NCI-H2107 treated with DMSO at 0.1 percent for 48 hours (cell line): ENCODE data around the gene ALDH4A1.
"Not testable (repeated sequence)": the region's sequence is repeated elsewhere in the genome, so short reads cannot be mapped to it uniquely, and the experiment has no call there.

Source experiments
- DNase-seq: peaks from one replicate; lab custom pipeline; 2025; ENCODE audit not compliant: unreplicated experiment; lab: John Stamatoyannopoulos, UW

ALDH4A1 gene

DNA sequence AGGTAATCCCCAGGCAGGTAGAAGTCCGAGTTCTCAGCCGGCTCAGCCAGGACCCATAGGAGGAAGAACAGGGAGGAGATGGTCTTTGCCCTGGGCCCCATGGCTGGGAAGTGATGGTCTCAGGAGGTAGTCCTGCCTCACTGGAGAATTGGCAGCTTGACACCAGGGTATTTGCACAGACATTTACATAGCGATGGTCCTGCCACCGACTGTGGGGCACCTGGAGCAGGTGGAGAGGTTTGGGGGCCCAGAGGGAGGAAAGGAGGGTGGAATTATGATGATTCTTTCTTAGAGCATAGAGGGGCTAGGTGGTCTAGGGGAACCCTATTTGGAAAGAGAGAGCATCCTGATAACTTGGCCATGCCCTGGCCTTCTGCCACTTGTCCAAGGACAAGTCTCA lies 42.8 kb downstream of the ALDH4A1 start, which contains the start of gene TAS1R2:
Gene TAS1R2, minus strand, starts transcription at position 101 of the 400 bp plus-strand sequence. Its CDS starts 0 bp downstream, at position 101.
- no peak for DNase-seq

DNA sequence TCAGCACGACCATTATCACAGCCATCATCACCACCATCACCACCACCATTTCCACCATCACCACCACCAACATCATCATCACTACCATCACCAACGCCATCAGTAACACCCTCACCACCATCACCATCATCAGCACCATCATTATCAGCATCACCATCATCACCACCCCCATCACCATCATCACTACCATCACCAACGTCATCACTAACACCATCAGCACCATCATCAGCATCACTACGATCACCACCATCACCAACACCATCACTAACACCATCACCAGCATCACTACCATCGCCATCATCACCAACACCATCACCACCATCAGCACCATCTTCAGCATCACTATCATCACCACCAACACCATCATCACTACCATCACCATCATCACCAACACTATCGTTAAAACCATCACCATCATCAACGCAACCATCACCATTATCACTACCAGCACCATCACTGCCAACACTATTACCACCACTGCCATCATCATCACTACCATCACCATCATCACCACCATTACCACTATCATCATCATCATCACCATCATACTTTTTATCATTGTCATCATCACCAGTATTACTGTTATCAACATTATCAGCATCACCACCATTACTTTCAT lies 44.2 kb downstream of the ALDH4A1 start:
- no peak for DNase-seq

DNA sequence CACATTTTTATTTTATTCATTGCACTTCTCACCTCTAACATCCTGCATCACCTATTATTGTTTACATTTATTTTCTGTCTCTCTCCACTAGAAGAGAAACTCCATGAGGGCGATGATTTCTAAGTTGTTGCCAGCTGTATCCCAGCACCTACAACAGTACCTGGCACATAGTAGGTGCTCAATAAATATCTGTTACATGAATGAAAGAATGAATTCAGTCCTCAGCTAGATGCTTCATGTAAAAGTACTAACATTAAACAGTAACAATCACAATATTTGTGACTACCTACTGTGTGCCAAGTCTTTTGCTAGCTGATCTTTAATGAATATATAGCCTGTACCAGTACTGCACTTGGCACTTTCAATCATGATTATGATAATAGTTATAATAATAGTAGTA lies 45.9 kb downstream of the ALDH4A1 start:
- DNase-seq: no peak

DNA sequence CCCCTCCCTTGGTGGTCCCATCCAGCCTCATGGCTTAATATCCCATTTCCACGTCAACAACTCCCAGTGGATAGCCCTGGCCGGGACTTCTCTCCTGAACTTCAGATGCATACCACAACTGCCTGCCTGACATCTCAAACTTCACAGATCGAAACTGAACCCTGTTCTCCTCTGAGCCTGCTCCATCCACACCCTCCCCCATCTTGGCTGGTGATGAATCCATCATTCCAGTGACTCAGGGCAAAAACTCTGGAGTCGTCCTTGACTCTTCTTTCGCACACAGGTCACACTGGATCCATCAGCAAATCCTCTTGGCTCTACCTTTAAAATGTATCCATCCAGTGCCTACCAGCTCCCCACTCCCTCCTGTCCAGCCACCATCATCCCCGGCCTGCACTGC lies 46.8 kb downstream of the ALDH4A1 start:
- DNase-seq: no peak

DNA sequence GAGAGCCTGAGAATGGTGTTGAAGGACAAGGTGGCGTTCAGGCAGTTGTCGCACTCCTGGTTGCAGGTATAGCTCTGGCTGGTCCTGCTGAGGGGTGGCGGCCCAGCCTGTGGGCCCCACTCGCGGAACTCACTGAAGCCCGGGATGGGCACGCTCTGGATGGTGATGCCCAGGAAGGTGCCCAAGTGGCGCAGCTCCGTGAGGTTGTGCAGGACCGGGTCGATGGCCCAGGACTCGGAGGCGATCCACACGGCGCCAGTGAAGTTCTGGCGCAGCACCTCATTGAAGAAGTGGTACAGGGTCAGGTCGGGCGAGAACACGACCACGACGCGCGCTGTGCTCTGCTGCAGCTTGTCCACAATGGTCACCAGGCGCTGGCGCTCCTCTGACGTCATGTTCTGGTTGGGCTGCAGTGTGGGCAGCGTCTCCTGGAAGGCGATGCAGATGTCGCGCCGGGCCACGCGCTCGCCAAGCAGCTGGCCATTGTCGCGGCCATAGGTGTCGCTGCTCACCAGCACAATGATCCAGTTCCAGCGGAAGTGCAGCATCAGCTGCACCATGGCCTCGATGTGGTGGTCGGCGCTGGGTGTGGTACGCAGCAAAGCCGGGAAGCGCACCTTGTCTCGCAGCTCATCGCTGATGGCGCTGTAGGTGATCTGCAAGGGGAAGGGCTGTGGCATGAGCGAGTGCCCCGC lies 47.9 kb downstream of the ALDH4A1 start:
- DNase-seq: no peak

DNA sequence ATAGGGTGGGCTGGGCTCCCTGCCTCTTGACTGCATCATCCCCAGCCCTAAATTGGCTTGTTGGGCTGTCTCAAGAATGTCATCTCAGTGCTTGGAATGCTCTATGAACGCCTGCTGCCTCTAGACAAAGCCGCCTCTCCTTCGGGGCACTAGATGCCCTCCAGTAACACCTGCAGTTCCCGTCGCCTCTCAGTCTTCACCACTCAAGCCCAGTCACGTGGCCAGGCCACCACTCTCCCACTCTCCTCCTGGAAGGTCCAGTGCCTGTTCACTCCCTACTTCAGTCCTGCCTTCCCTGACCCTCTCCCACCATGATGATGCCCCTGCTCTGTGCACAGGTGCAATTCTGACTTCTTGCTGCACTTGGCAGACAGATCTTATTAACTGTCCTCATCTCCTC lies 49.9 kb downstream of the ALDH4A1 start:
- no peak for DNase-seq

DNA sequence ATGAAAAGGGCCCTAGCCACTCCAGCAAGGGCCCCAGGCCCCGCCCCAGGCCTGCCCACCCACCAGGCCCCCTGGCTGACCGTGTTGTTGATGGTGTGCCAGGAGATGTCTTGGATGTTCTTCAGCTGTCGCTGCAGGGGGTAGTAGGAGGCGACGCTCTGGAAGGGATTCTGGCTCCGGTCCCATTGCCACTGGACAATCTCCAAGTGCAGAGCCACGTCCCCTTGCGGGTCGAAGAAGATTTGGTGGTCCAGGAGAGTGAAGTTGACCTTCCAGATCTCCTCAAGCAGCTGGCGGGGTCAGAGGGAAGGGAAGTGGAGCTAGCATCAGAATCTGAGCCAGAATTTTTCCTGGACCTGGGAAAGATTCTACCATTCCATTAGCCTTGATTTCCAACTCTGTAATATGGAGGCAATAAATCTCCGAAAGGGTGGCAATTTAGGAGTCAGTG lies 53.1 kb downstream of the ALDH4A1 start:
- DNase-seq: no peak

DNA sequence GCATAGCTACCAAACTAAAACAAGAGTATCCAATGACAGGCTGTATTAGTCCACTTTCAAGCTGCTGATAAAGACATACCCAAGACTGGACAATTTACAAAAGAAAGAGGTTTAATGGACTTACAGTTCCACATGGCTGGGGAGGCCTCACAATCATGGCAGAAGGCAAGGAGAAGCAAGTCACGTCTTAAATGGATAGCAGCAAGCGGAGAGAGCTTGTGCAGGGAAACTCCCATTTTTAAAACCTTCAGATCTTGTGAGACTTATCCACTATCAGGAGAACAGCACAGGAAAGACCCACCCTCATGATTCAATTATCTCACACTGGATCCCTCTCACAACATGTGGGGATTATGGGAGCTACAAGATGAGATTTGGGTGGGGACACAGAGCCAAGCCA lies 54.6 kb downstream of the ALDH4A1 start:
- DNase-seq: not testable (repeated sequence)

DNA sequence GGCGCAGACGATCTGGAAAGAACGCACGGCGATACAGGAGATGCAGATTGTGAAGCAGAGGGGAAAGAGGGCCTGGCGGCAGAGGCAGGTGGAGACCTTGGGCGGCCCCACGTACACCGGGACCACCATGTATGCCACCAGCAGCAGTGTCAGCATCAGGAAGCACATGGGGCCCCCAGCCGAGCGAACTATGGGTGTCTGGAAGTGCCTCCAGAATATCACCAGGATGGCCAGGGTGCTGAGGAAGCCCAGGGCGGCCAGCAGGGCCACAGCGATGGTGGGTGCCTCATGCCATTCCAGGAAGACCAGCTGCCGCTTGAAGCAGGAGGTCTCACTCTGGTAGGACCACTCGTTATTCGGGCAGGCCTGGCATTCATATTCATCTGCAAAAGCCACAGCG lies 62.2 kb downstream of the ALDH4A1 start:
- no peak for DNase-seq

DNA sequence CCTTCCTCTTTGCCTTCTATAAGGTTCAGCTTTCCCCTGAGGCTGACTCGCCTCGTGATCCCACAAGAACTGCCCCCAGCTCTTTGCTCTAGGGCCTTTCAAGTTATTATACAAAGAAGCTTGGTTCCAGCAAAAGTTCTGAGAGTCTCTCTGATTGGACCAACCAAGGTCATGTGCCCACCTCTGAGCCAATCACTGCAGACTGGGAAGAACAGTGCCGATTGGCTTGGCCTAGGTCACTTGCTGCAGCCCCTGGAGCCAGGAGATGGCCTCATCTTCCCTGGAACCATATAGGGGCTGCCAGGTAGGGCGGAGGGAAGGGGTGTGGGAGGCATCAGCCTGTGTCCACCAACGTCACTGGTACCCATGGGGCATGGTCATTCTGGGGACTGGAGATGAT lies 65.7 kb downstream of the ALDH4A1 start:
- DNase-seq: no peak

DNA sequence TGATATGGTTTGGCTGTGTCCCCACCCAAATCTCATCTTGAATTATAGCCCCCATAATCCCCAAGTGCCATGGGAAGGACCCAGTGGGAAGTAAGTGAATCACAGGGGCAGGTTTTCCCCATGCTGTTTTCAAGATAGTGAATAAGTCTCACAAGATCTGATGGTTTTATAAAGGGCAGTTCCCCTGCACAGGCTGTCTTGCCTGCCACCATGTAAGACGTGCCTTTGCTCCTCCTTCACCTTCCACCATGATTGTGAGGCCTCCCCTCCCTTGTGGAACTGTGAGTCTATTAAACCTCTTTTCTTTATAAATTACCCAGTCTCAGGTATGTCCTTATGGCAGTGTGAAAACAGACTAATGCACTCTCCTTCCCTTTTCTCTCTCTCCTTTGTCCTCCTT lies 70.0 kb downstream of the ALDH4A1 start:
- not testable (repeated sequence) for DNase-seq

DNA sequence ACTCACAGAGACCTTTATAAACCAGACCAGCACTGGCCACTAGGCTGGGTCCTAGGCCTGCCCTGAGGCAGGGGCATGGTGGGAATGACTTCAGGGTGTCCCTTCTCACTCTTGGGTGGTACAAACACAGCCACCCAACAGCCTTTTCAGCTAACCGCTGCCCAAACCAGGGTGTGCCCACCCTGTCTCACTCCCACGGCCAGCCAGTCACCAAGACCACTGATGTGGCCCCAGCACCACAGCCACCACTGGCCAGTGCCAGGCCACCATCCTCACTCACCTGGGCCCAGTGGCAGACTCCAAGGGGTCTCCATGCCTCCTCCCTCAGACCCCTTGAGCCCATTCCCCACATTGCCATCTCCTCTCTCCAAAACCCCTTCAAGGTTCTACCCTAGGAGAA lies 70.7 kb downstream of the ALDH4A1 start:
- no peak for DNase-seq

DNA sequence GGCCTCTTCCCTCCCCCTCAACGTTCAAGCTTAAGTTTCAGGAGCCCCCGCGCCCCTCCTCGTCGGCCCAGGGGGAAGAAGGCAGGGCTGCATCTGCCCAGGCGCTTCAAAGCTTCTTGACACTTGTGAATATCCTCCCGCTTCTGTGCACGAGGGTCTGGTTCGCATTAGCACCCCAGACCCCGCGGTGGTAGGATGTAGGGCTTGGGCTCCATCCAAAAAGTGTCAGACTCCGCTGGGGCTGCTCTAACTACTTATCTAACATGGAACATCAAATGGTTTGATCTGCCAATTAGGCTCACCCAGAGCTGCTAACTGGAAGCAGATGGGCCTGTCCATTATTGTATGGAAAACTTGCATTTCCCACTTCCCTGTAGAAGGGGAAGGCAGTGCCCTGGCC lies 71.8 kb downstream of the ALDH4A1 start:
- no peak for DNase-seq

DNA sequence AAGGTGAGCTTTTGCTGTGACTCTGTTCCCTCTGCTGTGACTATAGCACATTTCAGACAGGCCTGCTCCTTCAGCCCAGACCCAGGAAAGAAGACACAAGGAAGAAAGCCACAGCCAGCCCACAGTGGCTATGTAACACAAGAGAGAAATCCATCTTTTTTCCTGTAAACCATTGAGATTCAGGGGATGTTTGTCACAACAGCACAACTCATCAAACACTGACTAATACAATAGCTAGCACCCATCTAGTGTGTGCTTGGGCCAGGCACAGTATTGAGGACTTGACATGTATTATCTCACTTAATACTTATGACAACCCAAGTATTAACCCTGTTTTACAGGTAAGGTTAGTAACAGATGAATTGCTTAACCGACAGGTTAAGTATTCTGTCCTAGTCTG lies 72.7 kb downstream of the ALDH4A1 start:
- no peak for DNase-seq

DNA sequence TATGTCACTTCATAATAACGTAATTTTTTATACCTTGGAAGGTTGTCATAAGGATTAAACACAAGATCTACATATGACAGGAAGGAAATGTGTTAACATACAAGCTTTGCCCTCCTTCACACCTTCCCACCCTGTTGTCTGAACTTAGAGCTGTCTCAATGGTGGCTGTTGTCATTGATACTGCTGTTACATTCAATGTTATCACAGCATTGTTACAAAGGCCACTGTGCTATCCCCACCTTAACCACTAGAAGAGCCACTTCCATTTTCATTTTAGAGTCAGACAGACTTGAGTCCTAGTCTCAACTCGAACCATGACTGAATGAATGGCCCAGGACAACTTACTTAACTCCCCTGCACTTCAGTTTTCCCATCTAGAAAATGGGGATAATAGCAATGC lies 74.1 kb downstream of the ALDH4A1 start:
- no peak for DNase-seq

DNA sequence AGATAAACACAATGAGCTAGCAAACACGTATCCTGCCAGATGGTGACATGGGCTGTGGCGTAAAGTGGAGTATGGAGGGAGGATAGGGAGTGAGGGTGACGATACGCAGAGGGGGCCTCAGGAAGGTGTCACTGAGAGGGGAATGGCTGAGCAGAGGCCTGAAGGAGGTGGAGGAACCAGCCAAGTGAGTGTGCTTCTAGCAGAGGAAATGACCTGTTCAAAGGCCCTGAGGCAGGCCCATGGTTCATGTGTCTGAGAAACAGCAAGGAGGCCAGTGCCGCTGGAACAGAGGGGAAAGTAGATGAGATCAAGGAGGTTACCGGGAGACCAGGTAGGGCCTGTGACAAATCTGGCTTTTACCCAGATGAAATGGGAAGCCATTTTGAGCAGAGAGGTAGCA lies 78.9 kb downstream of the ALDH4A1 start:
- DNase-seq: no peak
